ENCODE results near the gene ACTN1.
A peak's percentile ranks its signal among the peaks of the same experiment; 100 is the strongest.

The ACTN1 gene

GRCh38 chr14:68911594-68912227 is 67.4 kb downstream of the ACTN1 start:
- Histone ChIP-seq H3K4me2 (no peak overlapping the region), H3K36me3 (peaks cover 67% of the 10 kb centered on the region), H3K9ac (no peak overlapping the region), H3K27ac (no peak overlapping the region), H3K4me3 (no peak overlapping the region), H3K4me1 (peaks cover 28% of the 10 kb centered on the region), H3K27me3 (no peaks in the 10 kb centered on the region), H3K9me3 (peaks cover 10% of the 10 kb centered on the region), H4K20me1 (peaks cover 28% of the 10 kb centered on the region)
- no peak for TF ChIP-seq Cebpa-rat (IDR thresholded peaks at IDR 0.05)

GRCh38 chr14:68910540-68910939 is 68.6 kb downstream of the ACTN1 start:
- Histone ChIP-seq H4K20me1 (peaks cover 19% of the 10 kb centered on the region; the same call in 1 of the 2 replicates), H3K27me3 (no peaks in the 10 kb centered on the region), H3K9ac (no peak overlapping the region), H3K4me2 (peak overlapping the region; percentile 16; the same call in 1 of the 2 replicates), H3K36me3 (peaks cover 73% of the 10 kb centered on the region), H3K27ac (no peak overlapping the region), H3K9me3 (peaks cover 8% of the 10 kb centered on the region), H3K4me3 (no peak overlapping the region), H3K4me1 (peaks cover 16% of the 10 kb centered on the region)
- no peak for TF ChIP-seq Cebpa-rat (IDR thresholded peaks at IDR 0.05)

GRCh38 chr14:68908803-68909202 is 70.3 kb downstream of the ACTN1 start:
- Histone ChIP-seq H3K9me3 (no peaks in the 10 kb centered on the region), H3K36me3 (peaks cover 83% of the 10 kb centered on the region), H3K4me3 (no peak overlapping the region), H4K20me1 (peaks cover 19% of the 10 kb centered on the region; the same call in 1 of the 2 replicates), H3K27ac (no peak overlapping the region), H3K27me3 (no peaks in the 10 kb centered on the region), H3K9ac (no peak overlapping the region), H3K4me2 (no peak overlapping the region), H3K4me1 (peaks cover 9% of the 10 kb centered on the region)
- no peak for TF ChIP-seq Cebpa-rat (IDR thresholded peaks at IDR 0.05)

- Histone ChIP-seq H3K27me3 (no peaks in the 10 kb centered on the region), H3K9me3 (no peaks in the 10 kb centered on the region), H3K4me2 (no peak overlapping the region), H4K20me1 (peaks cover 13% of the 10 kb centered on the region; the same call in 1 of the 2 replicates), H3K36me3 (peaks cover 83% of the 10 kb centered on the region), H3K4me3 (no peak overlapping the region), H3K27ac (no peak overlapping the region), H3K4me1 (peaks cover 9% of the 10 kb centered on the region), H3K9ac (no peak overlapping the region)
- no peak for TF ChIP-seq Cebpa-rat (IDR thresholded peaks at IDR 0.05)
Observed at GRCh38 chr14:68908201-68908600, 70.9 kb downstream of the ACTN1 start.

- Histone ChIP-seq H3K4me1 (peaks cover 9% of the 10 kb centered on the region), H3K4me2 (no peak overlapping the region), H3K9ac (no peak overlapping the region), H3K9me3 (no peaks in the 10 kb centered on the region), H3K4me3 (no peak overlapping the region), H4K20me1 (no peaks in the 10 kb centered on the region), H3K27me3 (no peaks in the 10 kb centered on the region), H3K27ac (no peak overlapping the region), H3K36me3 (peaks cover 96% of the 10 kb centered on the region)
- no peak for TF ChIP-seq Cebpa-rat (IDR thresholded peaks at IDR 0.05)
Observed at GRCh38 chr14:68906439-68906838, 72.7 kb downstream of the ACTN1 start.

GRCh38 chr14:68905107-68905895 is 73.8 kb downstream of the ACTN1 start:
- Histone ChIP-seq H3K4me3 (no peak overlapping the region), H4K20me1 (no peaks in the 10 kb centered on the region), H3K4me1 (peaks cover 5% of the 10 kb centered on the region; the same call in 1 of the 2 replicates), H3K9me3 (no peaks in the 10 kb centered on the region), H3K27me3 (no peaks in the 10 kb centered on the region), H3K9ac (no peak overlapping the region), H3K4me2 (no peak overlapping the region), H3K36me3 (peaks cover 94% of the 10 kb centered on the region), H3K27ac (no peak overlapping the region)
- TF ChIP-seq Cebpa-rat (IDR thresholded peaks at IDR 0.05) = no peak

- peaks cover 34% of the 10 kb centered on the region for H3K4me1 ChIP-seq
Observed at GRCh38 chr14:68902357-68902756, 76.7 kb downstream of the ACTN1 start.

GRCh38 chr14:68899033-68899603 is 80.0 kb downstream of the ACTN1 start:
- Histone ChIP-seq H3K27me3 (no peaks in the 10 kb centered on the region), H3K4me2 (peak overlapping the region; percentile 73), H3K9me3 (no peaks in the 10 kb centered on the region), H4K20me1 (no peaks in the 10 kb centered on the region), H3K9ac (no peak overlapping the region), H3K27ac (no peak overlapping the region), H3K36me3 (peaks cover 67% of the 10 kb centered on the region), H3K4me1 (peaks cover 35% of the 10 kb centered on the region), H3K4me3 (no peak overlapping the region)
- TF ChIP-seq Cebpa-rat (IDR thresholded peaks at IDR 0.05) = no peak

More at GRCh38 chr14:68902357-68902756, 76.7 kb downstream of the ACTN1 start:
- Histone ChIP-seq H3K4me3 (no peak overlapping the region), H3K36me3 (peaks cover 73% of the 10 kb centered on the region), H3K27ac (no peak overlapping the region), H3K27me3 (no peaks in the 10 kb centered on the region), H3K4me2 (no peak overlapping the region), H3K9me3 (no peaks in the 10 kb centered on the region), H4K20me1 (no peaks in the 10 kb centered on the region), H3K9ac (no peak overlapping the region)
- no peak for TF ChIP-seq Cebpa-rat (IDR thresholded peaks at IDR 0.05)

- Histone ChIP-seq H3K27ac (peak overlapping the region; percentile 38; the same call in 1 of the 2 replicates), H3K36me3 (peaks cover 67% of the 10 kb centered on the region), H3K4me2 (peak overlapping the region; percentile 73), H3K27me3 (no peaks in the 10 kb centered on the region), H4K20me1 (no peaks in the 10 kb centered on the region), H3K4me3 (no peak overlapping the region), H3K9ac (peak overlapping the region; percentile 24; the same call in 1 of the 2 replicates), H3K4me1 (peaks cover 35% of the 10 kb centered on the region), H3K9me3 (no peaks in the 10 kb centered on the region)
- TF ChIP-seq Cebpa-rat (IDR thresholded peaks at IDR 0.05) = no peak
Observed at GRCh38 chr14:68898248-68899032, 80.7 kb downstream of the ACTN1 start.
